ENCODE measurements around the gene LRMDA. TPM values are rescaled to one million over a fixed set of nuclear protein-coding genes. Genes with fewer than 3 reads are reported as not detected.

LRMDA gene
- total and polyA plus RNA-seq, 7 donors = 1.0 to 5.7 (median 2.5) TPM

- 50 to 69% (median 68%) methylated on average over 1 of the region's 1 CpG for WGBS, 3 donors
- Histone ChIP-seq H3K9me3 (no peaks in the 10 kb centered on the region), H3K4me3 (no peak overlapping the region), H3K4me1 (no peaks in the 10 kb centered on the region), H3K27me3 (ENCODE audit: insufficient read depth in 3 of 3, low read length in 2 of 3) (peaks cover 0 to 3% (median 0%) of the 10 kb centered on the region in 3 donors), H3K36me3 (ENCODE audit: insufficient read depth in 1 of 2, low read depth in 1 of 2) (no peaks in the 10 kb centered on the region), H3K27ac (no peak overlapping the region)
- TF ChIP-seq, protein P1, sequence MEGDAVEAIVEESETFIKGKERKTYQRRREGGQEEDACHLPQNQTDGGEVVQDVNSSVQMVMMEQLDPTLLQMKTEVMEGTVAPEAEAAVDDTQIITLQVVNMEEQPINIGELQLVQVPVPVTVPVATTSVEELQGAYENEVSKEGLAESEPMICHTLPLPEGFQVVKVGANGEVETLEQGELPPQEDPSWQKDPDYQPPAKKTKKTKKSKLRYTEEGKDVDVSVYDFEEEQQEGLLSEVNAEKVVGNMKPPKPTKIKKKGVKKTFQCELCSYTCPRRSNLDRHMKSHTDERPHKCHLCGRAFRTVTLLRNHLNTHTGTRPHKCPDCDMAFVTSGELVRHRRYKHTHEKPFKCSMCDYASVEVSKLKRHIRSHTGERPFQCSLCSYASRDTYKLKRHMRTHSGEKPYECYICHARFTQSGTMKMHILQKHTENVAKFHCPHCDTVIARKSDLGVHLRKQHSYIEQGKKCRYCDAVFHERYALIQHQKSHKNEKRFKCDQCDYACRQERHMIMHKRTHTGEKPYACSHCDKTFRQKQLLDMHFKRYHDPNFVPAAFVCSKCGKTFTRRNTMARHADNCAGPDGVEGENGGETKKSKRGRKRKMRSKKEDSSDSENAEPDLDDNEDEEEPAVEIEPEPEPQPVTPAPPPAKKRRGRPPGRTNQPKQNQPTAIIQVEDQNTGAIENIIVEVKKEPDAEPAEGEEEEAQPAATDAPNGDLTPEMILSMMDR (IDR thresholded peaks at IDR 0.05) = no peak
- ATAC-seq = no peak
- intact Hi-C loops (cut with DNase I) = no loop called here
- DNase-seq = no peak
Measured at GRCh38 chr10:75548356-75548755, 116.9 kb downstream of the LRMDA start.

DNA sequence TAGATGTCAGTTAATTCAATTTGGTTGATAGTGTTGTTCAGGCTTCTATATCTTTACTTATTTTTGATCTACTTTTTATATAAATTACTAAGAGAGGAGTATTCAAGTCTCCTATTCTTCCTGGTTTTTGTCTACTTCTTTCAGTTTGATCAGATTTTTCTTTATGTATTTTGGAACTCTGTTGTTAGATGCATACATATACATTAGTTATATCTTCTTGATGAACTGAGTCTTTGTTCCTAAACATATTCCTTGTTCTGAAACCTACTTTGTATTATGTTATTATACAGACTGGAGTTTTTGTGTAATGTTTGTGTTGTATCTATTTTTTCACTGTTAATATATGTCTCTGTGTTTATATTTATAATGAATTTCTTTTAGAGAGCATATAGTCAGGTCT is 118.8 kb downstream of the LRMDA start:
- Histone ChIP-seq H3K27me3 (ENCODE audit: insufficient read depth in 3 of 3, low read length in 2 of 3) (peaks cover 0 to 3% (median 0%) of the 10 kb centered on the region in 3 donors), H3K4me3 (no peak overlapping the region), H3K4me1 (no peaks in the 10 kb centered on the region), H3K9me3 (no peaks in the 10 kb centered on the region), H3K36me3 (ENCODE audit: insufficient read depth in 1 of 2, low read depth in 1 of 2) (no peaks in the 10 kb centered on the region), H3K27ac (no peak overlapping the region)
- no peak for DNase-seq
- TF ChIP-seq, protein P1 (IDR thresholded peaks at IDR 0.05) = no peak
- intact Hi-C loops (cut with DNase I) = no loop called here
- no peak for ATAC-seq

DNA sequence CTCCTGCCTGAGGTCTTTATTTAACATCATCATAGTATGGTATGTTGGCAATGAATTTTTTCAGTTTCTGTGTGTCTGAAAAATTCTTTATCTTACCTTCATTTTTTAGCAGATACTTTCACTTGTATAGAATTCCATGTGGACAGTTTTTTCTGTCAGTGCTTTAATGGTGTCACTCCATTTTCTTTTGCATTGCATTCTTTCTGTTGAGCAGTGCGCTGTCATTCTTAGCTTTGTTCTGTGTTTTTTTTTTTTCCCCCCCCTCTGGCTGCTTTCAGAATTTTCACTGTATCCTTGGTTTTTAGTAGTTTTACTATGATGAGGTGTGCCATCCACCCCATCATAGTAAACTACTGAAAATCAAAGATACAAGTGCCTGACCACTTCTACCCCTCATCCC is 120.7 kb downstream of the LRMDA start:
- H3K4me1 ChIP-seq = no peaks in the 10 kb centered on the region
- no peaks in the 10 kb centered on the region for H3K36me3 ChIP-seq (ENCODE audit: insufficient read depth in 1 of 2, low read depth in 1 of 2)
- no peak overlapping the region for H3K27ac ChIP-seq
- DNase-seq (no peak), ATAC-seq (no peak)
- TF ChIP-seq, protein P1 (IDR thresholded peaks at IDR 0.05) = no peak
- WGBS, 3 donors = 98 to 100% (median 100%) methylated on average over 1 of the region's 1 CpG
- intact Hi-C loops (cut with DNase I) = no loop called here
- peaks cover 0 to 3% (median 0%) of the 10 kb centered on the region in 3 donors for H3K27me3 ChIP-seq (ENCODE audit: insufficient read depth in 3 of 3, low read length in 2 of 3)
- no peaks in the 10 kb centered on the region for H3K9me3 ChIP-seq
- no peak overlapping the region for H3K4me3 ChIP-seq

GRCh38 chr10:75553550-75553949 is 122.1 kb downstream of the LRMDA start:
- H3K4me1 ChIP-seq = no peaks in the 10 kb centered on the region
- 67 to 95% (median 94%) methylated on average over 1 of the region's 1 CpG for WGBS, 3 donors
- TF ChIP-seq, protein P1 (IDR thresholded peaks at IDR 0.05) = no peak
- DNase-seq (no peak), ATAC-seq (no peak)
- no peak overlapping the region for H3K4me3 ChIP-seq
- H3K9me3 ChIP-seq = no peaks in the 10 kb centered on the region
- H3K36me3 ChIP-seq (ENCODE audit: insufficient read depth in 1 of 2, low read depth in 1 of 2) = no peaks in the 10 kb centered on the region
- peaks cover 0 to 3% (median 0%) of the 10 kb centered on the region in 3 donors for H3K27me3 ChIP-seq (ENCODE audit: insufficient read depth in 3 of 3, low read length in 2 of 3)
- no peak overlapping the region for H3K27ac ChIP-seq
- intact Hi-C loops (cut with DNase I) = no loop called here

- TF ChIP-seq, protein P1 (IDR thresholded peaks at IDR 0.05) = no peak
- no peak for ATAC-seq
- intact Hi-C loops (cut with DNase I) = no loop called here
Measured at GRCh38 chr10:75555323-75555722, 123.9 kb downstream of the LRMDA start.

More at GRCh38 chr10:75555323-75555722, 123.9 kb downstream of the LRMDA start:
- DNase-seq = no peak
- Histone ChIP-seq H3K9me3 (no peaks in the 10 kb centered on the region), H3K4me3 (no peak overlapping the region), H3K4me1 (no peaks in the 10 kb centered on the region), H3K27me3 (ENCODE audit: insufficient read depth in 3 of 3, low read length in 2 of 3) (peaks cover 0 to 3% (median 0%) of the 10 kb centered on the region in 3 donors), H3K27ac (no peak overlapping the region), H3K36me3 (ENCODE audit: insufficient read depth in 1 of 2, low read depth in 1 of 2) (no peaks in the 10 kb centered on the region)
